ENCODE measurements around the gene INPP5D. TPM values are rescaled to one million over a fixed set of nuclear protein-coding genes. Genes with fewer than 3 reads are reported as not detected.

Gene INPP5D
- total RNA-seq, 1 experiment from 2014 or later: 2.6 TPM

GRCh38 chr2:233252227-233252626 lies 192.1 kb downstream of the INPP5D start:
- Histone ChIP-seq H3K9me3 (replicated peaks) (no peaks in the 10 kb centered on the region), H3K36me3 (peaks cover 44% of the 10 kb centered on the region), H3K27ac (peak overlapping the region; percentile 48; the same call in 1 of the 2 replicates), H3K4me1 (replicated peaks) (peaks cover 32% of the 10 kb centered on the region), H3K4me3 (peak overlapping the region; percentile 86), H3K27me3 (replicated peaks) (no peaks in the 10 kb centered on the region)
- DNase-seq (ENCODE audit: low read depth in 1 of 2, low spot score in 2 of 2): no peak

GRCh38 chr2:233255151-233255550 lies 195.0 kb downstream of the INPP5D start:
- no peaks in the 10 kb centered on the region for H3K9me3 ChIP-seq (replicated peaks)
- no peak for DNase-seq (ENCODE audit: low read depth in 1 of 2, low spot score in 2 of 2)
- H3K36me3 ChIP-seq: peaks cover 71% of the 10 kb centered on the region
- H3K27ac ChIP-seq: no peak overlapping the region
- H3K4me1 ChIP-seq (replicated peaks): peaks cover 41% of the 10 kb centered on the region
- no peak overlapping the region for H3K4me3 ChIP-seq
- H3K27me3 ChIP-seq (replicated peaks): no peaks in the 10 kb centered on the region

- no peak overlapping the region for H3K27ac ChIP-seq
- peaks cover 39% of the 10 kb centered on the region for H3K4me1 ChIP-seq (replicated peaks)
- no peak overlapping the region for H3K4me3 ChIP-seq
- no peaks in the 10 kb centered on the region for H3K9me3 ChIP-seq (replicated peaks)
- no peaks in the 10 kb centered on the region for H3K27me3 ChIP-seq (replicated peaks)
- DNase-seq (ENCODE audit: low read depth in 1 of 2, low spot score in 2 of 2): no peak
- H3K36me3 ChIP-seq: peaks cover 80% of the 10 kb centered on the region
Observed at GRCh38 chr2:233256048-233256447, 195.9 kb downstream of the INPP5D start.

Other genes with a start within 250 kb of the INPP5D start
- gene SNORC, start 190.1 kb upstream of the INPP5D start, total RNA-seq (2014; rRNA removed; shearing (Covaris generic)): 0.22 and 0.32 TPM in 2 replicates
- 9.3 and 13.8 TPM in 2 replicates for gene NGEF, start 47.1 kb upstream of the INPP5D start, total RNA-seq (2014; rRNA removed; shearing (Covaris generic))
- not detected in 2 replicates for gene NEU2, start 27.7 kb upstream of the INPP5D start, total RNA-seq (2014; rRNA removed; shearing (Covaris generic))
- gene ATG16L1, start 191.3 kb downstream of the INPP5D start, total RNA-seq (2014; rRNA removed; shearing (Covaris generic)): 54.3 and 78.8 TPM in 2 replicates
- not detected in 2 replicates for gene SAG, start 247.5 kb downstream of the INPP5D start, total RNA-seq (2014; rRNA removed; shearing (Covaris generic))